Activated T-helper 2 cell treated with anti-CD3 and anti-CD28 coated beads, Interferon-gamma antibody, Interleukin-2, Interleukin-4, amounts not matched to agents 10 μg/mL and 5 μg/mL and 100 μg/mL, durations not matched to agents 14 hours and 24 hours and 36 hours (primary cell): ENCODE results near the gene CHST7. TPM values are rescaled to one million over a fixed set of nuclear protein-coding genes. Genes with fewer than 3 reads are reported as not detected.

Experiments used
- DNase-seq: peaks from one replicate; pipeline ENCODE4 v3.0.0; 2021; ENCODE audit warnings: low spot score
- H3K27ac Mint-ChIP-seq: one replicate; pipeline ENCODE4 v1.8.0; 2021; ENCODE audit warnings: mixed read lengths
- H3K27me3 Mint-ChIP-seq: one replicate; pipeline ENCODE4 v1.8.0; 2021; ENCODE audit warnings: low read depth, mixed read lengths
- H3K36me3 Mint-ChIP-seq: one replicate; pipeline ENCODE4 v1.8.0; 2021; ENCODE audit warnings: low read depth, mixed read lengths
- H3K4me1 Mint-ChIP-seq: one replicate; pipeline ENCODE4 v1.8.0; 2021; ENCODE audit warnings: low read depth, mixed read lengths
- H3K4me3 Mint-ChIP-seq: one replicate; pipeline ENCODE4 v1.8.0; 2021; ENCODE audit warnings: low read depth, mild to moderate bottlenecking, moderate library complexity, mixed read lengths
- H3K9me3 Mint-ChIP-seq: one replicate; pipeline ENCODE4 v1.8.0; 2021; ENCODE audit warnings: mixed read lengths
- intact Hi-C: fragments of 100-400 bp; cut with micrococcal nuclease; formaldehyde crosslinking; loops from one replicate; pipeline ENCODE4 v1.15.1; 2023
- total RNA-seq: library from RNA; stranded (reverse); gene quantifications from 2 replicates; pipeline ENCODE4 v1.2.3, GENCODE V29; 2022

The CHST7 gene
- total RNA-seq, 1 donor from 2014 or later = 3.8 TPM

DNA sequence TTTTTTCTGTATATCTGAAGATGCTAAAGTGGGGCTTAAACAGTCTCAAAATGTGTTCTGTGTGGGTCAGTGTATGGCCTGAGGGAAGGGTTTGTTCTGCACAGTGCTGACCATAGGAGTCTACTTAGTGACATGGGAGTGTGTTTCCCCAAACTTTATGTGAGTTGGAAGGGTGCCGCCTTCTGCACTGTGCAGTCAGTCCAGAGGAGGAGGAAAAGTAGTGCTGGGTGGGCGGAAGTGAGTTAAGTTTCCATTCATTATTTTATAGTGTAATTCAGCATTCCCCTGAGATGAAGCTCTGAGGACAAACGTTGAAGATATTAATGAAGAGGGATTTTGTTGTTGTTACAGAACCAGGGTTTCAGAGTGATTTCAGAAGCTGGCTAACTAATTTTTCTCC is 2.9 kb downstream of the CHST7 start:
- intact Hi-C loops = loop anchor here (10.0 kb wide), 1 partner anchor 218 kb away; no protein-coding TSS in a partner anchor
- peaks cover 18% of the 10 kb centered on the region for H3K36me3 Mint-ChIP-seq
- H3K4me3 Mint-ChIP-seq = peak overlapping the region; percentile 66
- no peaks in the 10 kb centered on the region for H3K27me3 Mint-ChIP-seq
- no peaks in the 10 kb centered on the region for H3K9me3 Mint-ChIP-seq
- H3K4me1 Mint-ChIP-seq = peaks cover 37% of the 10 kb centered on the region
- no peak for DNase-seq
- peak overlapping the region; percentile 34 for H3K27ac Mint-ChIP-seq

DNA sequence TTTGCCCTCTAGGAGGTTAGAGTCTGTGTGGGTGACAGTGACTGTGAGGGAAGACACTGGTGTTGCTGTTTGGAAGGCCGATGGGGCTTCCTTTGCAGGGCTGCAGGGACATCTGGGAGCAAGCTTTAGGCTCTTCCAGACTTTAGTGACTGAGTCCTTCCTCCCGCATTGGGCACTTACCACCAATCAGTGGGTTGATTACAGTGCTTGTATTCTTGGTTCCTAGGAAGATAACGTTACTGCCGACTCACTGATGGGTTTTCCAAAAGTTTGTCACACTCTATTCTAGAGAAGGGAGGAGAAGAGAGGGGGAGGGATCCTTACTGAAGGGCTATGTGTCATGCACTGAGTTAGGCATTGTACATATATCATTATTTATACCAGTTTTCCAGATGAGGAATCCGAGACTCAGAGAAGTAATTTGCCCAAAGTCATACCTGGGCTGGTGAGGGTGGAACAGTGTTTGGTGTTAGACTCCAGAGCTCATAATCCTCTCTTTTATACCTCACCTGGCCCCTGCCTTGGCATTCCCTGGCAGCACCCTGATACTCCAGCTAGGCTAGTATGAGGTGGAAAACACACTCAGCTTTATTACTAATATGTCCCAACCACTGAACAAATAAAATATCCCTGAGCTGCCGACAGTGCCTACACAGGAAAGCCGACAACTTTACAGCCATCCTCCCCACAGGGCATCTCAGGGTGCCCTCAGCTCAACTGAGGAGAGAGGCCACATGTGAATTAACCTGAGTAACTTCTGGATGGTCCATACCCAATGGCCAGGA is 3.8 kb downstream of the CHST7 start:
- Mint-ChIP-seq H3K9me3 (no peaks in the 10 kb centered on the region), H3K4me3 (peak overlapping the region; percentile 62)

DNA sequence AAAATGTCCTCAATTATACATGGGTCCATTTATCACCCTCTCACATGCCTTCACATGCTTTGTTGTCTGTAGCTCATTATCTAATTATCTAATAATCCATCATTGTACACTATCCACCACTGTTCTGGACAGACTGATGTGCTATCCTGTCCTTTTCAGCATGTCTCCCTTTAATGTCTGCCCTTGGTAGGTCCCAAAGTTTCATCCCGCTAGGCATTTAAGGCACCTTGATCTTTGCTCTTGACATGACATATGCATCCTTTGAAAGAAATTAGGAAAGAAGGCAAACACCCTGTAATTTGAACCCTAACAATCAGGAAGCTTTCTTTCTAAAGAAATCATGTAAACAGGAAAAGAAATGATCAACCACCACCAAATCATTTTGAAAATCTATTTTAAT is 5.7 kb downstream of the CHST7 start:
- intact Hi-C loops = loop anchor here (10.0 kb wide), 1 partner anchor 216 kb away; no protein-coding TSS in a partner anchor
- Mint-ChIP-seq H3K36me3 (peaks cover 22% of the 10 kb centered on the region), H3K9me3 (no peaks in the 10 kb centered on the region), H3K27ac (no peak overlapping the region), H3K4me1 (peaks cover 23% of the 10 kb centered on the region), H3K4me3 (no peak overlapping the region), H3K27me3 (no peaks in the 10 kb centered on the region)
- DNase-seq = no peak

More for the DNA sequence above, 3.8 kb downstream of the CHST7 start:
- no peak overlapping the region for H3K27ac Mint-ChIP-seq
- intact Hi-C loops = loop anchor here (10.0 kb wide), 1 partner anchor 217 kb away; no protein-coding TSS in a partner anchor
- H3K36me3 Mint-ChIP-seq = peaks cover 18% of the 10 kb centered on the region
- no peak for DNase-seq
- peaks cover 29% of the 10 kb centered on the region for H3K4me1 Mint-ChIP-seq
- no peaks in the 10 kb centered on the region for H3K27me3 Mint-ChIP-seq

DNA sequence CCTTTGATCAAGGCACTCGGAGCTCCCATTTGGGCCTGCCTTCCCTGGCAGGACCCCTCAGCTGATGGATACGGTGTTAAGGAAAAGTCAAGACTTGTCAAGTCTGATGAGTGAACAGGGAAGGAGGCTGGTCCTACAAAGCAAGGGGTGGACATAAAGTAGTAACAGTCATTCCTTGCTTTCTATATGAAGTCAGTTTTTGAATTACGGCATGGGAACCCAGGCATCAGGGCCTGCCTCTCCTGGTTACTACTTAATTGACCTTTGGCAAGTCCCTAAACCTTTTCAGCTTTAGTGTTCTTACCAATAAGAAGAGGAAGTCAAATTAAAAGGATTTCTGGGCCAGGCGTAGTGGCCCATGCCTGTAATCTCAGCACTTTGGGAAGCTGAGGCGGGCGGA is 7.0 kb downstream of the CHST7 start:
- peaks cover 25% of the 10 kb centered on the region for H3K36me3 Mint-ChIP-seq
- intact Hi-C loops = no loop called here
- no peaks in the 10 kb centered on the region for H3K9me3 Mint-ChIP-seq
- no peak for DNase-seq
- no peak overlapping the region for H3K4me3 Mint-ChIP-seq
- no peaks in the 10 kb centered on the region for H3K27me3 Mint-ChIP-seq
- no peak overlapping the region for H3K27ac Mint-ChIP-seq
- peaks cover 23% of the 10 kb centered on the region for H3K4me1 Mint-ChIP-seq

DNA sequence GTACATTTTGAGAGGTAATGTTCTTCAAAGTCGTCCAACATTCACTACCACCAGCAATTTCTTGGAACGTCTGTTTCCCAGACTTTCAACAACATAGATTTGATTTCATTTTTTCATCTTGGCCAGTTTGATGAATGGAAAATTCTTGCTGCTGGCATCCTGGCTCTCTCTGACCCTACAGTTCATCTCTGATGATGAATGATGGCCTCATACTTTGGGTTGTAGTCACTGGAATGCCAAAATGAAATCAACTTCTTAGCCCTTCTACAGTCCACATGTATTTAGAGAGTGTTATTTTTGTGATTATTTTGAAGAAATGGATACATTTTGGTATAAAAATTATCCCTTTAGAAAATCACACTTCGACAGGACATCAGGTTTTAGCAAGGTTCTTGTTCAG is 8.8 kb downstream of the CHST7 start:
- Mint-ChIP-seq H3K36me3 (peaks cover 23% of the 10 kb centered on the region), H3K27me3 (no peaks in the 10 kb centered on the region), H3K27ac (no peak overlapping the region), H3K4me3 (no peak overlapping the region), H3K9me3 (no peaks in the 10 kb centered on the region), H3K4me1 (peaks cover 17% of the 10 kb centered on the region)
- intact Hi-C loops = no loop called here
- no peak for DNase-seq

DNA sequence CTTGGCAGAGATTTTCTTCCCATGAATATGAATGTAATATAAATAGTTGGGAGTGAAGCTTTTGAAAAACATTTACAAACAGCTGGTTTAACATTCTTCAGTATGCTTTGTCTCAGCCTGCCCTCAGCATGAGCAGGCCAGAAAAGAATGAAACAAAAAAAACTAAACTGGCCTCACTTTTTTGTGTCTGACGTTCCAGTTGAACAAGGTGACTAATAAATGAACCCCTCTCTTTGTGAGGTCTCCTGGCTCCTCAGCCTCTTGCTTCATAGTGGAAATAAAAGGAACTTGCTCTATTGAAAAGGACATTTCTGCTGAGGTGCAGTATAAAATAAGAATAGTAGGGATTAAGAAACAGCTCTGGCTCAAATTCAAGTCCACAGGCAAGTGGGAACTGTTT is 9.4 kb downstream of the CHST7 start:
- no peak overlapping the region for H3K4me3 Mint-ChIP-seq
- intact Hi-C loops = no loop called here
- peaks cover 19% of the 10 kb centered on the region for H3K36me3 Mint-ChIP-seq
- no peak for DNase-seq
- H3K9me3 Mint-ChIP-seq = no peaks in the 10 kb centered on the region
- no peaks in the 10 kb centered on the region for H3K27me3 Mint-ChIP-seq
- no peak overlapping the region for H3K27ac Mint-ChIP-seq
- peaks cover 17% of the 10 kb centered on the region for H3K4me1 Mint-ChIP-seq

DNA sequence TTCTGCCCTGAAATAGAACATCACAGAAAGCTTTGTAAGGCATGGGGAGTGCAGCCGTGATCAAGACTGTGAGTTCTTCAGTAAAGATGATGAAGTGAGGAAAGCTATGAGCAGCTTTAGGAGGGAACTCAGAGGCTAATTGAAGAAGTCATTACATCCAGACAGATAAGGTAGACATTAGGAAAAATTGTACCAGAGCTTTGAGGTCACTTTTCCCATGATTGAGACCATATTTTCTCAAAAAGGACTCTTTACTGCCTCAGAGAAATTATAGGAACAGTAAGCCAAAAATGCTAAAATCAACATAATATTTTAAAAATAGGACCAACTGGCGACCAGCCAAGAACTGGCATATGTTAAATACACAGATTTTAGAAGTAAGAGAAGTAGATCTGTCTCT is 11.2 kb downstream of the CHST7 start:
- Mint-ChIP-seq H3K27ac (no peak overlapping the region), H3K9me3 (no peaks in the 10 kb centered on the region), H3K4me3 (no peak overlapping the region), H3K36me3 (peaks cover 17% of the 10 kb centered on the region), H3K27me3 (no peaks in the 10 kb centered on the region), H3K4me1 (peaks cover 21% of the 10 kb centered on the region)
- DNase-seq = no peak
- intact Hi-C loops = loop anchor here (5.0 kb wide), 1 partner anchor 37 kb away; the partner anchor contains the start of gene ZNF674

DNA sequence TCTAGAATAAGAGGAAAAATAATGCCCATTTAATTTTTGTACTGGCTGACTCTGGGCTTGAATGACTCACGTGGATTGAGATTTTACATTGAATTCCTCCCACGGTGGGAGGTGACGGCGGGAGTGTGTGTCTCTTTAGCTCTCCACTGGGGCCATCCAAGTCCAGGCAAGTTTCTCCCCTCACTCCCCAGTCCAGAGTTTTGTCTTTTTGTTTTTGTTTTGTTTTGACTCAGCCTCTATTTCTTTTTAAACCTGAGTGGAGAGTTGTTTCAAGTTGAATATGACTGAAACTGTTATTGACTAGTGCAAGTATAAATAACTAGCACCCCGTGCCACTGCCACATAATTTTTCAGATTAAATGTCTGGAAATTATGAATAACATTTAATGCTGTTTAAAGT is 13.6 kb downstream of the CHST7 start:
- peak overlapping the region; percentile 21 for H3K4me3 Mint-ChIP-seq
- intact Hi-C loops = loop anchor here (1.0 to 5.0 kb wide), 4 partner anchors 15 to 251 kb away; partner anchors contain the start of gene ZNF674
- H3K9me3 Mint-ChIP-seq = no peaks in the 10 kb centered on the region
- H3K36me3 Mint-ChIP-seq = peaks cover 26% of the 10 kb centered on the region
- no peaks in the 10 kb centered on the region for H3K27me3 Mint-ChIP-seq
- peaks cover 21% of the 10 kb centered on the region for H3K4me1 Mint-ChIP-seq
- H3K27ac Mint-ChIP-seq = peak overlapping the region; percentile 84
- no peak for DNase-seq

DNA sequence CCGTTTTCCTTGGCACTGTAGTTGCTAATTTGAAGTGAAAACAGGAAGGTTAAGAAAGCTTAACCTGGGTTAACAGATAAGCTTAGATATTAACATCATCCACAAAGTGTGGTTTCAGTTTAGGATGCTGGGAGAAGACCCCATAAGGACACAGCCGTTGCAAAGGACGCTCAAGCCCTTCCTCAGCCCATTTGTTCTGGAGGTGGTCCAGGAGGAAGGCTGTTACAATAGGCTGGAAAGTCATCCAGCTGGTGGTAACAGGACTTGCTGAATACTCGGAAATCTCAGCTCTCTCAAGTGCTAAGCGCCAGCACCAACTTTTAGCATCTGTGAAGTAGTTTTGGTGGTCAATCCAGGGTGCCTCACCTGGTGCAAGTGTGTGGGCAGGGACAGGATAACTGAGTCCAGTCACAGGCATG is 14.2 kb downstream of the CHST7 start:
- Mint-ChIP-seq H3K4me3 (peak overlapping the region; percentile 65), H3K36me3 (peaks cover 30% of the 10 kb centered on the region), H3K27ac (peak overlapping the region; percentile 84), H3K4me1 (peaks cover 21% of the 10 kb centered on the region), H3K27me3 (no peaks in the 10 kb centered on the region), H3K9me3 (no peaks in the 10 kb centered on the region)
- intact Hi-C loops = loop anchor here (1.0 to 5.0 kb wide), 4 partner anchors 15 to 251 kb away; partner anchors contain the start of gene ZNF674
- DNase-seq = no peak

DNA sequence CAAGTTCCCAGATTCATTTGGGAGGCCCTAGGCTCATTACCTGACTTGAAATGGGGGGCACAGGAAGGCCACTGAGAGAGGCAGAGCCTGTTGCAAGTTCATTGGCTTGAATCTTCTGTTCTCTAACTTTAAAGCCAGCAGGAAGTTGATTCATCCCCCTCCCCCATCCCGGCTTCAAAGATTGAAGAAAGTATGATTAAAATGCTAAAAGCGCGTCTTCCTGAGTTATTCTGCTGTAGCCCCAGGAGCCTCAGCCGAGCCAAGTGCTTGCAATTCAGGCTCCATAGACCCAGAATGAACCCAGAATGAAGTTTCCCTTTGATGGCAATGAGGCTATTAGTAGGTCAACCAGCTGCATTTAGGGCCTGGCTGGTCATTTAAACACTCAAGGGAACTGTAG is 14.7 kb downstream of the CHST7 start:
- peak overlapping the region; percentile 65 for H3K4me3 Mint-ChIP-seq
- no peaks in the 10 kb centered on the region for H3K9me3 Mint-ChIP-seq
- intact Hi-C loops = loop anchor here (5.0 kb wide), 1 partner anchor 41 kb away; the partner anchor contains the start of gene ZNF674
- H3K4me1 Mint-ChIP-seq = peaks cover 21% of the 10 kb centered on the region
- DNase-seq = no peak
- peak overlapping the region; percentile 84 for H3K27ac Mint-ChIP-seq
- peaks cover 30% of the 10 kb centered on the region for H3K36me3 Mint-ChIP-seq
- H3K27me3 Mint-ChIP-seq = no peaks in the 10 kb centered on the region

DNA sequence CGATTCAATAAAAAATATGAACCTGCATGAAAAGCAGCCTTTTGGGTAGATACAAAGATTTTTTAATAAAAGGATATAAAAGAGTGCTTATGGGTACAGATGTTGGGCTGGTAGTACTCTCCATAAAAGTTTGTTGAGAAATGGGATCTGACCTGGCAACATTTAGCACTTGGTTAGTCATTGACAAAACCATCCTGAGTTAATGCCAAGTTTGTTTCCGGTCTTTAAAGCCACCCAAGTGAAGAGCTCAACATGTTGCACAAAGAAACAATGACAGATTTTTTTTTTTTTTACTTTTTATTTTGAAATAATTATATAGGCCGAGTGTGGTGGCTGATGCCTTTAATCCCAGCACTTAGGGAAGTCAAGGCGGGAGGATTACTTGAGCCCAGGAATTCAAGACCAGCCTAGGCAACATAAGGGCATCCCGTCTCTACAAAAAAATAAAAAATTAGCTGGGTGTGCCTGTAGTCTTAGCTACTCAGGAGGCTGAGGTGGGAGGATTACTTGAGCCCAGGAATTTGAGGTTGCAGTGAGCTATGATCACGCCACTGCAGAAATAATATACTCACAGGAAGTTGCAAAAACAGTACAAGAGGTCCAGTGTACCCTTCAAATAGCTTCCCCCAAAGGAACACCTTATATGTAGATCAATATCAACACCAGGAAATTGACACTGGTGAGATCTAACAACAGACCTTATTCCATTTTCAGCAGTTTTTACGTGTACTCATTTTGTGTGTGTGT is 16.6 kb downstream of the CHST7 start:
- Mint-ChIP-seq H3K4me1 (peaks cover 18% of the 10 kb centered on the region), H3K27ac (no peak overlapping the region), H3K4me3 (no peak overlapping the region), H3K36me3 (peaks cover 28% of the 10 kb centered on the region), H3K9me3 (no peaks in the 10 kb centered on the region), H3K27me3 (no peaks in the 10 kb centered on the region)
- DNase-seq = no peak
- intact Hi-C loops = loop anchor here (5.0 kb wide), 1 partner anchor 43 kb away; the partner anchor contains the start of gene ZNF674

DNA sequence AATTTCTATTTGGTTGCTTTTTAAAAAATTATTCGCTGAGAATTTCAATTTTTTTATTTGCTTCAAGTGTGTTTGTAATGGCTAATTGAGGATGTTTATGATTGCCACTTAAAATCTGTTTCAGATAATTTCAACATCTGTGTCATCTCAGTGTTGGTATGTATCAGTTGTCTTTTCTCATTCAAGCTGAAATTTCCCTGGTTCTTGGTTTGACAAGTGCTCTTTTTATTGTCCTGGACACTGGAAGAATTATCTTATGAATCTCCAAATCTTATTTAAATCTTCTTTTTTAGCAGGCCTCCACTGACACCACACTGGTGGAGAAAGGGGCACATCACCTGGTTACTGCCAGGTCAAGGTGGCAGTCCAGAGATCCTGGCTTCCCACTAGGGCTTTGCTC is 21.5 kb downstream of the CHST7 start:
- Mint-ChIP-seq H3K27me3 (no peaks in the 10 kb centered on the region), H3K4me1 (no peaks in the 10 kb centered on the region), H3K27ac (no peak overlapping the region), H3K36me3 (peaks cover 32% of the 10 kb centered on the region), H3K9me3 (no peaks in the 10 kb centered on the region), H3K4me3 (no peak overlapping the region)
- intact Hi-C loops = no loop called here
- DNase-seq = no peak

DNA sequence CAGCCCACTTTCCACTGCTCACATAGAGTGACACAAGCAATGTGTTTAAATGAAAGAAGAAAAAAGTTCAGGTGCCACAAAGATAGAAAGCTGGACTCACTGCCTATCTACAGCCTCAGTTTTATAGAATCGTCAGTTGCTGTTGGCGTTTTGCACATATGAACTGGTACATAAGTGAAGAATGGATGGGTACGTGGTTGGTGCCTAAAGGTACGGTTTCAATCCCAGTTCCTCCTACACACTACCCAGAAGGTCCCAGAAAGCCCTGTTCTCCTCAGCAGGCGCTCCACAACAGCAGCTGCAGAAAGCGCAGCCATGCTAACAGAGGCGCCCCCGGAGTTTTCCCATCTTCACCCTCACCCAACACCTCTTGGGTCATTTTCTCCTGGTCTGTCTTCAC is 23.6 kb downstream of the CHST7 start:
- Mint-ChIP-seq H3K9me3 (no peaks in the 10 kb centered on the region), H3K4me1 (peaks cover 2% of the 10 kb centered on the region), H3K27ac (no peak overlapping the region), H3K27me3 (no peaks in the 10 kb centered on the region), H3K4me3 (no peak overlapping the region), H3K36me3 (peaks cover 34% of the 10 kb centered on the region)
- no peak for DNase-seq
- intact Hi-C loops = no loop called here
